HepG2 (cell line): ENCODE results near the gene SMARCA2. TPM values are rescaled to one million over a fixed set of nuclear protein-coding genes. Genes with fewer than 3 reads are reported as not detected.
A peak's percentile ranks its signal among the peaks of the same experiment; 100 is the strongest.

Source experiments
- ATAC-seq: fragments of 200-7000 bp; cut with Tn5 transposase; 3 replicates; pipeline ENCODE4 v1.9.1; 2020; ENCODE audit warnings: mild to moderate bottlenecking, moderate library complexity
- BruUV-seq: library from RNA; stranded (reverse); fragments of 400-500 nt; replicated peaks from 2 replicates; lab custom pipeline; 2021; lab: Mats Ljungman, UMichigan
- CTCF ChIA-PET: fragments of 300-600 bp; formaldehyde crosslinking; extraction: SDS; loops from one replicate; lab custom pipeline; 2021; ENCODE audit warnings: low total read pairs, inconsistent platforms, low intra/inter-chr PET ratio; lab: Yijun Ruan, JAX
- POLR2A ChIA-PET: fragments of 350-600 bp; sonication (Branson Sonifier 250); formaldehyde crosslinking; loops from one replicate; lab custom pipeline; 2020; ENCODE audit warnings: antibody characterized with exemption, inconsistent platforms; lab: Yijun Ruan, JAX
- DNase-seq: peaks from one replicate; pipeline ENCODE4 v3.0.0-alpha.2; 2015; ENCODE audit warnings: low spot score
- FAIRE-seq: peaks from 3 replicates; lab custom pipeline; 2011; peaks lifted over from hg19 to GRCh38; lab: Jason Lieb, UNC
- H2AFZ ChIP-seq: one replicate; pipeline ENCODE4 v1.6.1; 2011; ENCODE audit warnings: low read length, inconsistent platforms
- H3K27ac ChIP-seq: fragments of 300-600 bp; 3 replicates; pipeline ENCODE4 v1.8.0; 2011; ENCODE audit warnings: mixed run types, mild to moderate bottlenecking, mixed read lengths, low read length, inconsistent platforms; ENCODE audit not compliant: insufficient read depth; ENCODE audit errors: extremely low read length
- H3K27me3 ChIP-seq, 2 experiments: fragments of 200-600 bp in 1 of 2; 2 replicates in 1 of 2; 3 replicates in 1 of 2; pipeline versions ENCODE4 v1.6.0 to v1.8.0; 2011; ENCODE audit warnings: low read length in 2 of 2, mild to moderate bottlenecking in 2 of 2, moderate library complexity in 2 of 2, inconsistent platforms in 1 of 2; ENCODE audit not compliant: insufficient read depth in 2 of 2, control insufficient read depth in 1 of 2
- H3K36me3 ChIP-seq, 2 experiments: fragments of 200-600 bp in 1 of 2; replicated peaks in 1 of 2; 2 replicates in 1 of 2; 3 replicates in 1 of 2; pipeline versions ENCODE4 v1.5.1 to v1.8.0; 2011; ENCODE audit warnings: low read length in 2 of 2, inconsistent platforms in 1 of 2; ENCODE audit not compliant: insufficient read depth in 2 of 2, control insufficient read depth in 1 of 2
- H3K4me1 ChIP-seq: 2 replicates; pipeline ENCODE4 v1.5.1; 2012; ENCODE audit warnings: low read length, inconsistent platforms; ENCODE audit not compliant: insufficient read depth
- H3K4me2 ChIP-seq: 2 replicates; pipeline ENCODE4 v1.6.0; 2011; ENCODE audit warnings: low read depth, low read length, inconsistent platforms
- H3K4me3 ChIP-seq, 3 experiments: fragments of 200-600 bp in 1 of 3; sonication (generic), shearing (Covaris generic) in 1 of 3; replicated peaks in 1 of 3; 2 replicates each; pipeline ENCODE4 v1.5.1; 2011 to 2016; ENCODE audit warnings: low read length in 3 of 3, inconsistent platforms in 2 of 3, low read depth in 2 of 3, mild to moderate bottlenecking in 2 of 3, control low read depth in 1 of 3, mixed read lengths in 1 of 3; ENCODE audit not compliant: insufficient read depth in 1 of 3
- H3K79me2 ChIP-seq: one replicate; pipeline ENCODE4 v1.6.1; 2011; ENCODE audit warnings: low read length, inconsistent platforms; ENCODE audit not compliant: insufficient read depth
- H3K9ac ChIP-seq: 2 replicates; pipeline ENCODE4 v1.6.0; 2011; ENCODE audit warnings: mild to moderate bottlenecking, low read depth, low read length, inconsistent platforms; ENCODE audit not compliant: insufficient read depth
- H3K9me3 ChIP-seq: 2 replicates; pipeline ENCODE4 v1.5.1; 2012; ENCODE audit warnings: mild to moderate bottlenecking, low read length
- H4K20me1 ChIP-seq: 2 replicates; pipeline ENCODE4 v1.6.0; 2011; ENCODE audit warnings: inconsistent platforms, mild to moderate bottlenecking, low read length, moderate library complexity; ENCODE audit not compliant: insufficient read depth
- CTCF ChIP-seq: sonication (generic); formaldehyde crosslinking; IDR thresholded peaks from 2 replicates; pipeline ENCODE4 v1.5.0; 2020; ENCODE audit warnings: mild to moderate bottlenecking, missing genetic modification reagents, moderate library complexity
- DR1 ChIP-seq: sonication (generic); formaldehyde crosslinking; IDR thresholded peaks from 2 replicates; pipeline ENCODE4 v1.8.0; 2021; ENCODE audit warnings: mild to moderate bottlenecking, missing genetic modification reagents, inconsistent platforms
- E2F2 ChIP-seq: sonication (generic); formaldehyde crosslinking; IDR thresholded peaks from 2 replicates; pipeline ENCODE4 v1.4.0; 2020; ENCODE audit warnings: missing genetic modification reagents, borderline replicate concordance
- FOXK1 ChIP-seq: sonication (generic); formaldehyde crosslinking; IDR thresholded peaks from 2 replicates; pipeline ENCODE4 v1.4.0; 2020; ENCODE audit warnings: low read depth, missing genetic modification reagents, borderline replicate concordance
- HNF4G ChIP-seq, 2 experiments: sonication (generic) in 1 of 2; formaldehyde crosslinking in 1 of 2; IDR thresholded peaks; 2 replicates each; pipeline versions ENCODE4 v1.4.0 to v1.6.1; 2011 to 2020; ENCODE audit warnings: borderline replicate concordance in 2 of 2, low read depth in 2 of 2, mild to moderate bottlenecking in 2 of 2, low read length in 1 of 2, missing genetic modification reagents in 1 of 2, moderate library complexity in 1 of 2
- ZBTB2 ChIP-seq: sonication (generic); formaldehyde crosslinking; IDR thresholded peaks from 2 replicates; pipeline ENCODE4 v1.8.0; 2022; ENCODE audit warnings: low read depth, missing genetic modification reagents
- ZNF614 ChIP-seq: IDR thresholded peaks from 2 replicates; pipeline ENCODE4 v1.6.1; 2018; ENCODE audit warnings: missing biosample characterization, missing genetic modification reagents, inconsistent platforms, borderline replicate concordance
- WGBS: methylation state at CpG from one replicate; pipeline ENCODE4 v1.1.6; 2017; ENCODE audit warnings: low lambda C conversion rate; 5-methylcytosine and 5-hydroxymethylcytosine counted together
- in situ Hi-C: cut with HindIII; loops from 2 replicates; pipeline ENCODE4 v1.10.0; 2017; ENCODE audit warnings: low pct_unique_long_range_greater_than_20kb; ENCODE audit not compliant: extremely low pct_ligation_motif_present
- intact Hi-C: fragments of 100-400 bp; cut with micrococcal nuclease; formaldehyde crosslinking; loops from one replicate; pipeline ENCODE4 v1.10.0; 2022; ENCODE audit not compliant: unreplicated experiment
- polyA plus RNA-seq, 8 experiments: library from polyadenylated mRNA; depleted of rRNA in 3 of 8; stranded (reverse) in 7 of 8; unstranded in 1 of 8; fragments of >200 nt; fragmentation: Illumina TruSeq in 4 of 8; extraction: Trizol in 4 of 8; gene quantifications; 2 replicates each; pipeline versions ENCODE4 v1.2.1 to v1.2.3, GENCODE V29; 2011 to 2016; ENCODE audit warnings: low read depth in 4 of 8, missing spikeins in 1 of 8, mixed read lengths in 1 of 8; ENCODE audit not compliant: insufficient read depth in 1 of 8
- total RNA-seq, 5 experiments: library from RNA; depleted of rRNA; stranded (reverse); fragments of >200 nt; fragmentation: Illumina TruSeq; extraction: Trizol; gene quantifications; 2 replicates each; pipeline ENCODE4 v1.2.3, GENCODE V29; 2016; ENCODE audit warnings: low read depth in 1 of 5

The SMARCA2 gene
- total and polyA plus RNA-seq, 2 of the 13 experiments (the other 11 are each of a cell fraction or from before 2014, with no cell fraction given): 22.5 to 23.7 TPM

GRCh38 chr9:2065704-2066103, 50.6 kb downstream of the SMARCA2 start:
- FAIRE-seq (no peak), ATAC-seq (no peak), DNase-seq (no peak)
- CTCF ChIA-PET: no interaction called here
- POLR2A ChIA-PET: no interaction called here
- Histone ChIP-seq H3K4me3 (no peak overlapping the region), H3K9me3 (no peaks in the 10 kb centered on the region), H3K27me3 (no peaks in the 10 kb centered on the region), H3K9ac (no peak overlapping the region), H3K4me2 (no peak overlapping the region), H3K79me2 (no peaks in the 10 kb centered on the region), H3K4me1 (no peaks in the 10 kb centered on the region), H4K20me1 (no peaks in the 10 kb centered on the region), H2AFZ (no peak overlapping the region), H3K27ac (no peak overlapping the region), H3K36me3 (peaks cover 0 to 10% of the 10 kb centered on the region in 2 experiments; a peak in 3 of 5 replicates)
- no peak for TF ChIP-seq FOXK1
- intact Hi-C loops (loop anchor here (5.0 kb wide), 1 partner anchor 48 kb away; the partner anchor contains the start of gene SMARCA2), in situ Hi-C loops (no loop called here)
- no TSS peak for BruUV-seq
- WGBS: 89% methylated on average over 3 of the region's 3 CpGs

GRCh38 chr9:2066312-2067273, 51.4 kb downstream of the SMARCA2 start:
- ChIA-PET POLR2A (no interaction called here), CTCF (no interaction called here)
- no TSS peak for BruUV-seq
- intact Hi-C loops: loop anchor here (5.0 kb wide), 1 partner anchor 49 kb away; the partner anchor contains the start of gene SMARCA2
- Histone ChIP-seq H3K79me2 (no peaks in the 10 kb centered on the region), H3K9ac (no peak overlapping the region), H3K4me2 (no peak overlapping the region), H3K9me3 (no peaks in the 10 kb centered on the region), H3K27me3 (no peaks in the 10 kb centered on the region), H3K27ac (no peak overlapping the region), H4K20me1 (no peaks in the 10 kb centered on the region), H3K4me3 (no peak overlapping the region), H2AFZ (no peak overlapping the region), H3K36me3 (peaks cover 0 to 6% of the 10 kb centered on the region in 2 experiments; a peak in 2 of 5 replicates), H3K4me1 (no peaks in the 10 kb centered on the region)
- ATAC-seq: peak; percentile 54; the same call in 2 of the 3 replicates
- TF ChIP-seq ZBTB2 (CRISPR knock-in tag) (no peak), DR1 (CRISPR knock-in tag) (no peak), CTCF (peak; percentile 38), ZNF614 (CRISPR knock-in tag) (no peak), HNF4G (IDR thresholded peaks at IDR 0.05; ENCODE audit: borderline replicate concordance, low read depth, low read length) (no peak), HNF4G (CRISPR knock-in tag; IDR thresholded peaks at IDR 0.05; ENCODE audit: borderline replicate concordance, low read depth) (no peak), E2F2 (CRISPR knock-in tag) (no peak)
- 83% methylated on average over 8 of the region's 8 CpGs for WGBS
- in situ Hi-C loops: no loop called here
- peak; percentile 52 for DNase-seq
- peak; percentile 21 for FAIRE-seq
